WTC11 (cell line): ENCODE measurements around the gene TMTC2. TPM values are rescaled to one million over a fixed set of nuclear protein-coding genes. Genes with fewer than 3 reads are reported as not detected.

Experiments used
- ATAC-seq: fragments of 200-7000 bp; cut with Tn5 transposase; 2 replicates; pipeline ENCODE4 v1.10.0; 2021; ENCODE audit warnings: mild to moderate bottlenecking, moderate library complexity
- CTCF ChIA-PET: fragments of 300-600 bp; sonication (Branson Sonifier 250); formaldehyde crosslinking; loops from one replicate; lab custom pipeline; 2021; ENCODE audit warnings: antibody characterized with exemption; lab: Charles Lee
- POLR2A ChIA-PET: fragments of 350-600 bp; sonication (Branson Sonifier 250); formaldehyde crosslinking; loops from one replicate; lab custom pipeline; 2021; ENCODE audit warnings: antibody characterized with exemption; lab: Charles Lee
- DNase-seq: peaks from one replicate; pipeline ENCODE4 v3.0.0; 2021; ENCODE audit warnings: low spot score
- H3K27ac Mint-ChIP-seq: 2 replicates; pipeline ENCODE4 v1.8.0; 2021; ENCODE audit warnings: mixed read lengths
- H3K27me3 Mint-ChIP-seq: 2 replicates; pipeline ENCODE4 v1.8.0; 2021; ENCODE audit warnings: low read depth, mild to moderate bottlenecking, moderate library complexity, mixed read lengths
- H3K36me3 Mint-ChIP-seq: 2 replicates; pipeline ENCODE4 v1.8.0; 2021; ENCODE audit warnings: mixed read lengths
- H3K4me1 Mint-ChIP-seq: 2 replicates; pipeline ENCODE4 v1.8.0; 2022; ENCODE audit warnings: mixed read lengths
- H3K4me3 Mint-ChIP-seq: 2 replicates; pipeline ENCODE4 v1.8.0; 2021; ENCODE audit warnings: mild to moderate bottlenecking, moderate library complexity, mixed read lengths
- H3K9me3 Mint-ChIP-seq: 2 replicates; pipeline ENCODE4 v1.8.0; 2021; ENCODE audit warnings: mixed read lengths
- CBFB ChIP-seq: sonication (generic); formaldehyde crosslinking; IDR thresholded peaks from 2 replicates; pipeline ENCODE4 v1.8.1; 2022; ENCODE audit warnings: mild to moderate bottlenecking, low read depth, missing genetic modification reagents
- CREB1 ChIP-seq: sonication (generic); formaldehyde crosslinking; IDR thresholded peaks from 2 replicates; pipeline ENCODE4 v1.8.0; 2023; ENCODE audit warnings: mild to moderate bottlenecking, missing genetic modification reagents
- CREM ChIP-seq: sonication (generic); formaldehyde crosslinking; IDR thresholded peaks from 2 replicates; pipeline ENCODE4 v1.8.1; 2022; ENCODE audit warnings: mild to moderate bottlenecking, missing genetic modification reagents, moderate library complexity
- ELF4 ChIP-seq: sonication (generic); formaldehyde crosslinking; IDR thresholded peaks from 2 replicates; pipeline ENCODE4 v1.8.1; 2022; ENCODE audit warnings: low read depth, mild to moderate bottlenecking, moderate library complexity, missing genetic modification reagents
- EMX1 ChIP-seq: fragments of 250-450 bp; sonication (Bioruptor Pico); IDR thresholded peaks from 2 replicates; pipeline ENCODE4 v1.8.0; 2021; ENCODE audit warnings: mild to moderate bottlenecking
- FOXJ3 ChIP-seq: sonication (generic); formaldehyde crosslinking; IDR thresholded peaks from 2 replicates; pipeline ENCODE4 v1.9.0; 2021; ENCODE audit warnings: missing genetic modification reagents, mild to moderate bottlenecking, borderline replicate concordance
- HMGA2 ChIP-seq: fragments of 250-450 bp; sonication (Bioruptor Pico); IDR thresholded peaks from 2 replicates; pipeline ENCODE4 v1.4.0; 2021; ENCODE audit warnings: mild to moderate bottlenecking, moderate library complexity
- MYBL2 ChIP-seq: sonication (generic); formaldehyde crosslinking; IDR thresholded peaks from 2 replicates; pipeline ENCODE4 v1.8.1; 2023; ENCODE audit warnings: mild to moderate bottlenecking, moderate library complexity, missing genetic modification reagents
- NFATC4 ChIP-seq: fragments of 250-450 bp; sonication (Bioruptor Pico); IDR thresholded peaks from 2 replicates; pipeline ENCODE4 v1.9.0; 2021; ENCODE audit warnings: mild to moderate bottlenecking
- NR3C1 ChIP-seq: sonication (generic); formaldehyde crosslinking; conservative IDR thresholded peaks from 2 replicates; pipeline ENCODE4 v1.8.1; 2023; ENCODE audit warnings: low read depth, mild to moderate bottlenecking, missing genetic modification reagents
- RELA ChIP-seq: sonication (generic); formaldehyde crosslinking; IDR thresholded peaks from 2 replicates; pipeline ENCODE4 v1.8.1; 2022; ENCODE audit warnings: missing genetic modification reagents, mild to moderate bottlenecking, borderline replicate concordance
- RORB ChIP-seq: fragments of 250-450 bp; sonication (Bioruptor Pico); IDR thresholded peaks from 2 replicates; pipeline ENCODE4 v1.9.0; 2021; ENCODE audit warnings: mild to moderate bottlenecking
- TEAD1 ChIP-seq: sonication (generic); formaldehyde crosslinking; IDR thresholded peaks from 2 replicates; pipeline ENCODE4 v1.8.0; 2022; ENCODE audit warnings: mild to moderate bottlenecking, missing genetic modification reagents
- TEAD4 ChIP-seq: sonication (generic); formaldehyde crosslinking; IDR thresholded peaks from 2 replicates; pipeline ENCODE4 v1.8.0; 2022; ENCODE audit warnings: mild to moderate bottlenecking, missing genetic modification reagents
- ZBTB21 ChIP-seq: sonication (generic); formaldehyde crosslinking; IDR thresholded peaks from 2 replicates; pipeline ENCODE4 v1.8.1; 2023; ENCODE audit warnings: mild to moderate bottlenecking, missing genetic modification reagents, borderline replicate concordance
- ZNF138 ChIP-seq: sonication (generic); formaldehyde crosslinking; conservative IDR thresholded peaks from 2 replicates; pipeline ENCODE4 v1.8.1; 2022; ENCODE audit warnings: mild to moderate bottlenecking, moderate library complexity, missing genetic modification reagents
- ZNF232 ChIP-seq: sonication (generic); formaldehyde crosslinking; IDR thresholded peaks from 2 replicates; pipeline ENCODE4 v1.8.0; 2022; ENCODE audit warnings: mild to moderate bottlenecking, missing genetic modification reagents
- ZNF416 ChIP-seq: fragments of 250-450 bp; sonication (Bioruptor Pico); IDR thresholded peaks from 2 replicates; pipeline ENCODE4 v1.9.0; 2021; ENCODE audit warnings: mild to moderate bottlenecking, inconsistent platforms
- ZNF423 ChIP-seq: fragments of 250-450 bp; sonication (Bioruptor Pico); IDR thresholded peaks from 2 replicates; pipeline ENCODE4 v2.1.2; 2022; ENCODE audit warnings: mild to moderate bottlenecking, moderate library complexity
- ZNF671 ChIP-seq: fragments of 250-450 bp; sonication (Bioruptor Pico); IDR thresholded peaks from 2 replicates; pipeline ENCODE4 v1.8.0; 2021; ENCODE audit warnings: mild to moderate bottlenecking
- total RNA-seq: library from RNA; stranded (reverse); gene quantifications from 3 replicates; pipeline ENCODE4 v1.2.3, GENCODE V29; 2021
- TF ChIP-seq, protein P1 (sequence below): sonication (generic); formaldehyde crosslinking; IDR thresholded peaks from 2 replicates; pipeline ENCODE4 v1.8.1; 2023; ENCODE audit warnings: mild to moderate bottlenecking, missing genetic modification reagents, moderate library complexity
- TF ChIP-seq, protein P2 (sequence below): fragments of 250-450 bp; sonication (Bioruptor Pico); IDR thresholded peaks from 2 replicates; pipeline ENCODE4 v1.9.0; 2021; ENCODE audit warnings: moderate library complexity, mild to moderate bottlenecking, inconsistent platforms, borderline replicate concordance
- TF ChIP-seq, protein P3 (sequence below): fragments of 250-450 bp; sonication (Bioruptor Pico); IDR thresholded peaks from 2 replicates; pipeline ENCODE4 v1.9.0; 2021; ENCODE audit warnings: mild to moderate bottlenecking
- TF ChIP-seq, protein P4 (sequence below): sonication (generic); formaldehyde crosslinking; IDR thresholded peaks from 2 replicates; pipeline ENCODE4 v1.8.1; 2022; ENCODE audit warnings: low read depth, mild to moderate bottlenecking, moderate library complexity, missing genetic modification reagents, borderline replicate concordance
- TF ChIP-seq, protein P5 (sequence below): sonication (generic); formaldehyde crosslinking; conservative IDR thresholded peaks from 2 replicates; pipeline ENCODE4 v1.8.1; 2023; ENCODE audit warnings: mild to moderate bottlenecking, low read depth, missing genetic modification reagents, moderate library complexity
- TF ChIP-seq, protein P6 (sequence below): fragments of 250-450 bp; sonication (Bioruptor Pico); IDR thresholded peaks from 2 replicates; pipeline ENCODE4 v2.1.2; 2022; ENCODE audit warnings: mild to moderate bottlenecking, moderate library complexity

TMTC2 gene
- total RNA-seq, 1 experiment from 2014 or later = 6.4 TPM

DNA sequence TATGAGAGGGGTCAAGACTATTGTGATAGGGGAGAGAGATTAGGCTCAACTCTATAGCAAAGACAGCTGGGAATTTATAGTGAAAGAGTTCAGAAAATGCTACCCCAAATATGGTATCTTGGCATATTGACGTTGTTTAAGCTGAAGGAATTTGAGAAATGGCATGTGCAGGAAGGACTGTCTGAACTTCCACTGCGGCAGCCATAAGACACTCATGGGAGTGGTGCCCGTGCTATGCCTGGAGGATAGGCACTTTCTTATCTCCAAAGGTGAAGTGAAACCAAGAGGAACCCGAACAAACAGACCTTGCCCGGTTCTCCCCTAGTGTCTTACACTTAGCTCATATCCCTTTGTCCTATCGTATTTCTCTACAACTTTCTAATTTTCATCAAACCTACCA, 390.3 kb downstream of the TMTC2 start (continued):
- TF ChIP-seq, protein P1, sequence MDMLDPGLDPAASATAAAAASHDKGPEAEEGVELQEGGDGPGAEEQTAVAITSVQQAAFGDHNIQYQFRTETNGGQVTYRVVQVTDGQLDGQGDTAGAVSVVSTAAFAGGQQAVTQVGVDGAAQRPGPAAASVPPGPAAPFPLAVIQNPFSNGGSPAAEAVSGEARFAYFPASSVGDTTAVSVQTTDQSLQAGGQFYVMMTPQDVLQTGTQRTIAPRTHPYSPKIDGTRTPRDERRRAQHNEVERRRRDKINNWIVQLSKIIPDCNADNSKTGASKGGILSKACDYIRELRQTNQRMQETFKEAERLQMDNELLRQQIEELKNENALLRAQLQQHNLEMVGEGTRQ (CRISPR knock-in tag) = no peak
- TF ChIP-seq, protein P2, sequence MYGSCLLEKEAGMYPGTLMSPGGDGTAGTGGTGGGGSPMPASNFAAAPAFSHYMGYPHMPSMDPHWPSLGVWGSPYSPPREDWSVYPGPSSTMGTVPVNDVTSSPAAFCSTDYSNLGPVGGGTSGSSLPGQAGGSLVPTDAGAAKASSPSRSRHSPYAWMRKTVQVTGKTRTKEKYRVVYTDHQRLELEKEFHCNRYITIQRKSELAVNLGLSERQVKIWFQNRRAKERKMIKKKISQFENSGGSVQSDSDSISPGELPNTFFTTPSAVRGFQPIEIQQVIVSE (CRISPR knock-in tag) = no peak
- TF ChIP-seq MYBL2 (CRISPR knock-in tag) = no peak
- TF ChIP-seq NFATC4 (CRISPR knock-in tag) = no peak
- no peak for TF ChIP-seq NR3C1 (CRISPR knock-in tag)
- TF ChIP-seq ZNF138 (CRISPR knock-in tag) = no peak
- TF ChIP-seq ZNF416 (CRISPR knock-in tag) = no peak

DNA sequence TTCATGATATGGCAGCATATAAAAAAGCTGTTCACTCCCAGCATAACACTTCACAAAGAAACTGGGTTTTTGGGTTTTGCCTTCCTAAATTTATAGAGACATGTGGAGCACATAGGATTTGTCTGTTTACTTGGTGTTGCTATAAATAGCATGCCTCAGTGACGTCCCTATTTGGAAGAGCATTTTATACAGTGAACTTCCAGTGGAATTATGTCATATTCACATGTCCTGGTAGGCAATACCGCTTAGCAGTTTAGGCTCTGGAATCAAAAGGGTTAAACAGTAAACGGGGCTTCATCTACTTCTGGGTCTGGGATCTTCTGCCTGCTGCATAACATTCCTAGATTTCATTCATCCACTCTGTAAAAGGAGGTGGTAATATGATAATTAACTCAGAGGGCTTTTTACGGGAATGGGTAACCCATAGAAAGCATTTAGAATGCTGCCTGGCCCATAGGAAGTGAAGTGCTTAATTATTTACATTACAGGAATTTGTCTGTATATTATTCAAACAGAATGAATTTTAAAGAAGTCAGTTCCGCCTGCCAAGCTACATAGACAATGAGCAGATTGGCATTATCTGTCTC, 396.1 kb downstream of the TMTC2 start:
- no peak overlapping the region for H3K4me3 Mint-ChIP-seq
- CTCF ChIA-PET = no interaction called here
- peaks cover 12% of the 10 kb centered on the region for H3K4me1 Mint-ChIP-seq
- no peak overlapping the region for H3K27ac Mint-ChIP-seq
- no peaks in the 10 kb centered on the region for H3K27me3 Mint-ChIP-seq
- H3K9me3 Mint-ChIP-seq = peaks cover 12% of the 10 kb centered on the region
- TF ChIP-seq, protein P3, sequence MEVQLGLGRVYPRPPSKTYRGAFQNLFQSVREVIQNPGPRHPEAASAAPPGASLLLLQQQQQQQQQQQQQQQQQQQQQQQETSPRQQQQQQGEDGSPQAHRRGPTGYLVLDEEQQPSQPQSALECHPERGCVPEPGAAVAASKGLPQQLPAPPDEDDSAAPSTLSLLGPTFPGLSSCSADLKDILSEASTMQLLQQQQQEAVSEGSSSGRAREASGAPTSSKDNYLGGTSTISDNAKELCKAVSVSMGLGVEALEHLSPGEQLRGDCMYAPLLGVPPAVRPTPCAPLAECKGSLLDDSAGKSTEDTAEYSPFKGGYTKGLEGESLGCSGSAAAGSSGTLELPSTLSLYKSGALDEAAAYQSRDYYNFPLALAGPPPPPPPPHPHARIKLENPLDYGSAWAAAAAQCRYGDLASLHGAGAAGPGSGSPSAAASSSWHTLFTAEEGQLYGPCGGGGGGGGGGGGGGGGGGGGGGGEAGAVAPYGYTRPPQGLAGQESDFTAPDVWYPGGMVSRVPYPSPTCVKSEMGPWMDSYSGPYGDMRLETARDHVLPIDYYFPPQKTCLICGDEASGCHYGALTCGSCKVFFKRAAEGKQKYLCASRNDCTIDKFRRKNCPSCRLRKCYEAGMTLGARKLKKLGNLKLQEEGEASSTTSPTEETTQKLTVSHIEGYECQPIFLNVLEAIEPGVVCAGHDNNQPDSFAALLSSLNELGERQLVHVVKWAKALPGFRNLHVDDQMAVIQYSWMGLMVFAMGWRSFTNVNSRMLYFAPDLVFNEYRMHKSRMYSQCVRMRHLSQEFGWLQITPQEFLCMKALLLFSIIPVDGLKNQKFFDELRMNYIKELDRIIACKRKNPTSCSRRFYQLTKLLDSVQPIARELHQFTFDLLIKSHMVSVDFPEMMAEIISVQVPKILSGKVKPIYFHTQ = no peak
- TF ChIP-seq ZNF416 (CRISPR knock-in tag) (no peak), ZNF671 (no peak), RORB (CRISPR knock-in tag) (no peak), HMGA2 (no peak), CREB1 (no peak), FOXJ3 (no peak), NFATC4 (CRISPR knock-in tag) (no peak), TEAD1 (CRISPR knock-in tag) (no peak), ZBTB21 (CRISPR knock-in tag) (no peak), NR3C1 (CRISPR knock-in tag) (no peak), CREM (CRISPR knock-in tag) (no peak)
- TF ChIP-seq, protein P4, sequence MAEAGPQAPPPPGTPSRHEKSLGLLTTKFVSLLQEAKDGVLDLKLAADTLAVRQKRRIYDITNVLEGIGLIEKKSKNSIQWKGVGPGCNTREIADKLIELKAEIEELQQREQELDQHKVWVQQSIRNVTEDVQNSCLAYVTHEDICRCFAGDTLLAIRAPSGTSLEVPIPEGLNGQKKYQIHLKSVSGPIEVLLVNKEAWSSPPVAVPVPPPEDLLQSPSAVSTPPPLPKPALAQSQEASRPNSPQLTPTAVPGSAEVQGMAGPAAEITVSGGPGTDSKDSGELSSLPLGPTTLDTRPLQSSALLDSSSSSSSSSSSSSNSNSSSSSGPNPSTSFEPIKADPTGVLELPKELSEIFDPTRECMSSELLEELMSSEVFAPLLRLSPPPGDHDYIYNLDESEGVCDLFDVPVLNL (CRISPR knock-in tag) = no peak
- H3K36me3 Mint-ChIP-seq = 0 out of 2 replicates have a peak, but pooled peaks cover 6% of the 10 kb centered on the region
- DNase-seq = no peak
- POLR2A ChIA-PET = no interaction called here
- peak; percentile 60 for ATAC-seq

DNA sequence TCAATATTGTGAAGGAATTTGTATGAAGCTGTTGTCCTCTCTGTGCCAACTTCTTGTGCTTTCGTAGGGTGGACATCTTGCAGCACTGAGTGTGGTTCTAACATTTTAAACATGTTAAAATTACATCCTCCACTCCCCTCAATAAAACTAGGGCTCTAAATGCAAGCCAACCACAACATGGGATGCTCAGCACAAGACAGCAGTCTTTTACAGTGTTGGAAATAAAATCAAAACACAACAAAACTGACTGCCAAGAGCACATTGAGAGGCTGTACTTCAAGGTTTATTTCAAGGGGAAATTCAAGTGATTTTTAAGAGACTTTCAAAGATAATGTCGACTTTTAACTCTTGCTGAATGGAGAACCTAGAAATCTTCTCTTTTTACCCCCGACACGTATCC, 396.9 kb downstream of the TMTC2 start:
- ChIA-PET POLR2A (no interaction called here), CTCF (no interaction called here)
- Mint-ChIP-seq H3K4me3 (no peak overlapping the region), H3K27me3 (no peaks in the 10 kb centered on the region), H3K36me3 (0 out of 2 replicates have a peak, but pooled peaks cover 6% of the 10 kb centered on the region), H3K27ac (peak overlapping the region; percentile 50), H3K4me1 (peaks cover 12% of the 10 kb centered on the region), H3K9me3 (peaks cover 12% of the 10 kb centered on the region)
- ATAC-seq (no peak), DNase-seq (no peak)
- no peak for TF ChIP-seq ELF4 (CRISPR knock-in tag)
- TF ChIP-seq, protein P5, sequence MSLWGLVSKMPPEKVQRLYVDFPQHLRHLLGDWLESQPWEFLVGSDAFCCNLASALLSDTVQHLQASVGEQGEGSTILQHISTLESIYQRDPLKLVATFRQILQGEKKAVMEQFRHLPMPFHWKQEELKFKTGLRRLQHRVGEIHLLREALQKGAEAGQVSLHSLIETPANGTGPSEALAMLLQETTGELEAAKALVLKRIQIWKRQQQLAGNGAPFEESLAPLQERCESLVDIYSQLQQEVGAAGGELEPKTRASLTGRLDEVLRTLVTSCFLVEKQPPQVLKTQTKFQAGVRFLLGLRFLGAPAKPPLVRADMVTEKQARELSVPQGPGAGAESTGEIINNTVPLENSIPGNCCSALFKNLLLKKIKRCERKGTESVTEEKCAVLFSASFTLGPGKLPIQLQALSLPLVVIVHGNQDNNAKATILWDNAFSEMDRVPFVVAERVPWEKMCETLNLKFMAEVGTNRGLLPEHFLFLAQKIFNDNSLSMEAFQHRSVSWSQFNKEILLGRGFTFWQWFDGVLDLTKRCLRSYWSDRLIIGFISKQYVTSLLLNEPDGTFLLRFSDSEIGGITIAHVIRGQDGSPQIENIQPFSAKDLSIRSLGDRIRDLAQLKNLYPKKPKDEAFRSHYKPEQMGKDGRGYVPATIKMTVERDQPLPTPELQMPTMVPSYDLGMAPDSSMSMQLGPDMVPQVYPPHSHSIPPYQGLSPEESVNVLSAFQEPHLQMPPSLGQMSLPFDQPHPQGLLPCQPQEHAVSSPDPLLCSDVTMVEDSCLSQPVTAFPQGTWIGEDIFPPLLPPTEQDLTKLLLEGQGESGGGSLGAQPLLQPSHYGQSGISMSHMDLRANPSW (CRISPR knock-in tag) = no peak
- no peak for TF ChIP-seq ZNF232 (CRISPR knock-in tag)
- TF ChIP-seq MYBL2 (CRISPR knock-in tag) = no peak
- no peak for TF ChIP-seq ZNF138 (CRISPR knock-in tag)
- TF ChIP-seq CBFB = no peak
- TF ChIP-seq RORB (CRISPR knock-in tag) = no peak
- TF ChIP-seq RELA = no peak
- no peak for TF ChIP-seq TEAD4 (CRISPR knock-in tag)
- TF ChIP-seq, protein P6, sequence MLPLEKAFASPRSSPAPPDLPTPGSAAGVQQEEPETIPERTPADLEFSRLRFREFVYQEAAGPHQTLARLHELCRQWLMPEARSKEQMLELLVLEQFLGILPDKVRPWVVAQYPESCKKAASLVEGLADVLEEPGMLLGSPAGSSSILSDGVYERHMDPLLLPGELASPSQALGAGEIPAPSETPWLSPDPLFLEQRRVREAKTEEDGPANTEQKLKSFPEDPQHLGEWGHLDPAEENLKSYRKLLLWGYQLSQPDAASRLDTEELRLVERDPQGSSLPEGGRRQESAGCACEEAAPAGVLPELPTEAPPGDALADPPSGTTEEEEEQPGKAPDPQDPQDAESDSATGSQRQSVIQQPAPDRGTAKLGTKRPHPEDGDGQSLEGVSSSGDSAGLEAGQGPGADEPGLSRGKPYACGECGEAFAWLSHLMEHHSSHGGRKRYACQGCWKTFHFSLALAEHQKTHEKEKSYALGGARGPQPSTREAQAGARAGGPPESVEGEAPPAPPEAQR (CRISPR knock-in tag) = no peak
- no peak for TF ChIP-seq ZNF423 (CRISPR knock-in tag)
- TF ChIP-seq HMGA2 = no peak
- no peak for TF ChIP-seq EMX1
